ENCODE data around the gene RTL5.

RTL5 gene

GRCh38 chrX:72128881-72129280 is 2.8 kb downstream of the RTL5 start:
- DNase-seq = no peak

GRCh38 chrX:72128183-72128834 is 3.4 kb downstream of the RTL5 start:
- no peak for DNase-seq

GRCh38 chrX:72127332-72127731 is 4.4 kb downstream of the RTL5 start:
- no peak for DNase-seq

GRCh38 chrX:72126539-72127140 is 5.1 kb downstream of the RTL5 start:
- peak; percentile 87 for DNase-seq

GRCh38 chrX:72126048-72126415 is 5.7 kb downstream of the RTL5 start:
- DNase-seq = no peak

GRCh38 chrX:72125331-72126047 is 6.2 kb downstream of the RTL5 start:
- no peak for DNase-seq

- no peak for DNase-seq
These were observed 7.0 kb downstream of the RTL5 start for GRCh38 chrX:72124540-72125201.

GRCh38 chrX:72123471-72124185 is 8.1 kb downstream of the RTL5 start:
- no peak for DNase-seq

- no peak for DNase-seq
These were observed 8.9 kb downstream of the RTL5 start for GRCh38 chrX:72122621-72123337.

GRCh38 chrX:72121383-72121782 is 10.3 kb downstream of the RTL5 start:
- DNase-seq = no peak

GRCh38 chrX:72120837-72121236 is 10.9 kb downstream of the RTL5 start:
- no peak for DNase-seq

- no peak for DNase-seq
These were observed 14.0 kb downstream of the RTL5 start for GRCh38 chrX:72117636-72118210.

GRCh38 chrX:72115380-72115779 is 16.3 kb downstream of the RTL5 start:
- no peak for DNase-seq

GRCh38 chrX:72114807-72115206 is 16.9 kb downstream of the RTL5 start:
- DNase-seq = no peak

GRCh38 chrX:72114306-72114705 is 17.4 kb downstream of the RTL5 start:
- no peak for DNase-seq

- DNase-seq = no peak
These were observed 18.3 kb downstream of the RTL5 start for GRCh38 chrX:72113461-72113860.

GRCh38 chrX:72110876-72111708 is 20.6 kb downstream of the RTL5 start:
- DNase-seq = no peak

GRCh38 chrX:72110051-72110875 is 21.5 kb downstream of the RTL5 start:
- no peak for DNase-seq

- no peak for DNase-seq
These were observed 23.0 kb downstream of the RTL5 start for GRCh38 chrX:72108666-72109065.
